Stimulated activated CD8-positive, alpha-beta memory T cell treated with anti-CD3 and anti-CD28 coated beads, Interleukin-12 subunit alpha, Interleukin-12 subunit beta, amount 100 ng/mL, for 1 hour (primary cell): ENCODE data around the gene PRR20G.

Experiments used
- DNase-seq: peaks from one replicate; pipeline ENCODE4 v3.0.0-alpha.2; 2020; ENCODE audit warnings: low read depth

PRR20G gene

DNA sequence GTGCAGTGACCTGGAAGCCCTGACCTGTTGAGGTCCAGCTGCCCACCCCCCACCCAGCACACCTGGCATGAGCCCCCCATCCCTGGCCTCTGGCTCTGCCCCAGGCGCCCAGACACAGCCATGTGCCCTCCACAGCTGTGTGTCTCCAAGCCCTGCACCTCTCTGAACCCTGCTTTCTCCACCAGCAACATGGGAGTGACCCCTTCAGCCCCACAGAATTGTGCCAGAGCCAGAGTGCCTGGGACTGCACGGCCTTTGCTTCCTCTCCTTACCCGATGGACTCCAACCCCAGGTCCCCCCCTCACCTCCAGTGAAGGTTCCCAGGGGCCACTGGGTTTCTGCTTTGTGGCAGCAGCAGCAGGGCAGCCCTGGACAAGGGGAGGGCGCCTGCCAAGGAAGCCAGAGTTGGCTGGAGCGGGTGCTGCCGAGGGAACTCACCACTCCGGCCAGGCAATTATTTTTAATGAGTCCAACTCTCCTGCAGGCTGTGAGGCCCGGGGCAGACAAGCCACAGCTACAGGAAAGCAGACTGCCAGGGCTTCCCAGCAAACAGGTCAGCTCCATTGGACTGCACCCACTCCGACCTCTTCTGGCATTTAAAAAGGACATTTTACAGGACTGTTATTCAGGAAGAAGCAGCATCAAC, 24.1 kb downstream of the PRR20G start:
- DNase-seq, result no peak

GRCh38 chr3:127263037-127263436, 24.8 kb downstream of the PRR20G start:
- no peak for DNase-seq

- DNase-seq, result no peak
Observed at GRCh38 chr3:127262533-127262932, 25.3 kb downstream of the PRR20G start.

- no peak for DNase-seq
Observed at GRCh38 chr3:127261925-127262324, 25.9 kb downstream of the PRR20G start.

GRCh38 chr3:127260826-127261555, 26.9 kb downstream of the PRR20G start:
- no peak for DNase-seq

DNA sequence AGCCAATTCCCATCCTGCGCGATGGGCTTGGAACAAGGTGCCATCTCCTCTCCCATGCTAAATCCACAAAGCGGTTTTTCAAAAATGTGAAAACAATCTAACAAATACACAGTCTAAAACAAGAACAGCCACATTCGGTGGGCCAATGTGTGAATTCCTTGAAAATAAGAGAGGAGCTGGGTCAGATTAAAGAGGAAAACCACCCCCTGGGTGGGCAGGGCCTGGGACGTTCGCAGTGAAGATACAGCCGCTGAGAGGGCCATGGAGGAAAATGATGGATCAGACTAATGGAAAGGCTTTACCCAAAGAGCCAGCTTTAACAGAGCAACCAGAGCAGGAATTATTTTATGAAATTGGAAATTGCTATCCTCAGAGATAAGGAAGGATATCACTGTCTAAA, 27.4 kb downstream of the PRR20G start:
- no peak for DNase-seq

DNA sequence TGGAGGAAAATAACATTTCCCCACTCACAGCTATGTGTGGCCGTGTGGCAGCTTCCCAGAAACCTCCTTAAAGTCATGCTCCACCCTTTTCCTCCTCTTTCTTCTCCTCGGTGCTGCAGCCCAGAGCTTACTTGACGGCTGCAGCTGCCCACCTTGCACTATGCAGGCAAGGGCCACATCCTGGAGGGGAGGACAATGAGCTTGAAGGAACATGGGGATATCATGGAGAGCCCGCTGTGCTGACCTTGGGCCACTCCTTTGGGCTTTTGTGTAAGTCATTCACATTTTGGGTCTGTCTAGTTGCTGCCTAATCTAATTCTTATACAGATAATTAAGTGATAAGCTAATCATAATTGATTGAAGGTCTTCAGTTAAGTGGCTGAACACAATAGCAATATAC, 28.0 kb downstream of the PRR20G start:
- no peak for DNase-seq

GRCh38 chr3:127258733-127259132, 29.1 kb downstream of the PRR20G start:
- DNase-seq, result no peak

- no peak for DNase-seq
Observed at GRCh38 chr3:127257351-127257750, 30.5 kb downstream of the PRR20G start.

GRCh38 chr3:127256733-127257271, 31.0 kb downstream of the PRR20G start:
- no peak for DNase-seq

DNA sequence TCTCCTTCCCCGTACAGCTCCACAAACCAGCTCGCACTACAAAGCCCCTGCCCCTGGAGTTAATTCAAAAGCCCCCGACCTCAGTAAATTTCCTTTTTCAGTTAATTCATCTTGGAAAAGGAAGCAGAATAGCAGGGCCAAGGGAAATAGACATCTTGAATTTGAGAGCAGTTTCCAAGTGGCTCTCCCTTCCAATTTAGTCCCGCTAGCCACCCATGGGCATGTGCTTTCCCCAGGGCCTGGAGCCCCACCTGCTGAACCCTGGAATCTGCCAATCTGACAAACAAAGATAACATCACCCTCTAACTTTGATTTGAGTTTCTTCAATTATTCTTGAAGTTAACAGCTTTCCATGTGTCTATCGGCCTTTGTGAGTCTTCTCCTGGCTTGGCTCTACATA, 31.7 kb downstream of the PRR20G start:
- DNase-seq, result no peak

DNA sequence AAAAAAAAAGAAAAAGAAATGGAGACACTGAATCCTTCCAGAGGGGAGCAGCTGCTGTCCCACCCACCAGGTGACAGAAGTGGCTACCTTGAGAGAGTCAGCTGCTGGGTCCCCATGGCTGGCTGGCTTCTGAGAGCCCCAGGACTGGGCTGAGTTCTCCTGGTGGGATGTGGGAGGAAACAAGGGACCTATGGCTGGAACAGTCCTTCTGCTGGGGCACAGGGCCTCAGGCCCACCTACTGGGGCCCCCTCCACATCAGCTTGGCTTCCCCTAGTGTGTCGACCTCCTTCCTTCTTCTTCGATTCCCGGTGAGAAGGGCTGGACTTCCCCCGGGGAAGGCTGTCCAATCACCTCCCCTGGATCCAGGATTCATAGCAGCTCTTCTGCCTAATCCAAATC, 32.3 kb downstream of the PRR20G start:
- DNase-seq, result no peak

GRCh38 chr3:127254730-127255129, 33.1 kb downstream of the PRR20G start:
- no peak for DNase-seq

DNA sequence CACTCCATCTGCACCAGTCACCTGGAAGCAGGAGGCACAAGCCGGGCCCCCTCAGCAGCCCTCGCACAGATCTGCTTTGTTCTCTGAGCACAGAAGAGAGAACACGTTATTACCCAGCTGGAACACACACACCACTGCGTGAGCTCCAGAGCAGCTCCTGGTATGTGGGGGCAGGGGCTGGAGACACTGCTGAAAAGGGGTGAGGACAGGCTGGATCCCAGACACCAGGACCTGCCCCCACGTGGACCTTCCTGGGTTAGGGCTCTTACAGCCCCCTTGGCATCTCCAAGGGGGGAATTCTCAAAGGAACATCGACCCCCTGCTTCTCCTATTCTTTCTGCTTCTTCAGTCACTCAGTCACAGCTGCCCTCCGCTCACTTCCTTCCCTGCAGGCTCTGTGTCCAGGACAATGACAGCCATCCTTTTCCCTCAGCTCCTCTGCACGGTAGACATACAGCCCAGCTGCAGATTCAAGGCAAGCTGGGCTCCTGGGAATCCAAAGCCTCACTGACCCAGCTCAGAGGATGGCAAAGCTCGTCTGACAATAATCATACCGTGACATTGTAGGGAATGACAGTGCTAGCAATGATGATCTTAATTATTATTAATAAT, 33.7 kb downstream of the PRR20G start:
- DNase-seq, result no peak

DNA sequence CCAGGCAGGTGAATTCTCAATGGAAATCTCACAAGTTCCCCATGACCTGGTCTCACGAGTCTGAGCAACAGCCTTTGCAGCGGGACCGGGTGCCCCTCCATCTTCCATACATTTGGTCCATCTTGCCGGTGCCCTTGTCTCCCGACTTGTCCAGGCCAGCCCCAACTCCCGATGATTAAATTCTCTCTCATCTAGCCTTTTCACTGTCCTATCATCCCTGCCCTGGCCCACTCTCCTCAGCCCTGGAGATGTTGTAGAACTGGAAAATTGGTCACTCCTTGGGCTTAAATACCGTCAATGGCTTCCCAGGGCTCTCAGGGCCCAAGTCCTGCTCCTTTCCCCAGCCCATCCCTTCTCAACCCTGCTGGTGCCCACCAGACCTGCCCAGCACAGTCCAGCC, 34.4 kb downstream of the PRR20G start:
- no peak for DNase-seq

DNA sequence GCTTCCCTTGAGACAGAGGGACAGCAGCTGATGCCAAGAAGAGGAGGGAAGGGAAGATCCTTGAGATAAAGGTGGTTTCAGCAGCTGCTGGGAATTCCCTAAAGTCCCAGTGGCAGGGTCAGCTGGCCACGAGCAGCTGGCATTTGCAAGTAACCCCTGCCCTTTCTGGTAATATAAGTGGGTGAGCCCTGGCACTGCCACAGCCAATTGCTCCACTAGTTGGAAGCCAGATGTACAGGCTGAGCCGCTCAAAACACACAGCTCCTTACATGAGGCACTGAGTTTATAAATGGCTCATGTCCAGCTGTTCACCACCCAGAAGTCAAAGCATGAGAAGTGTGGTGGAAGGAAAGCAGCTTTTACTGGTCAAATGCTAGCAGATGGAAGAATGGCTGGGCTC, 35.4 kb downstream of the PRR20G start:
- no peak for DNase-seq

- no peak for DNase-seq
Observed at GRCh38 chr3:127250032-127250431, 37.8 kb downstream of the PRR20G start.

- no peak for DNase-seq
Observed at GRCh38 chr3:127247292-127247691, 40.6 kb downstream of the PRR20G start.

- DNase-seq, result no peak
Observed at GRCh38 chr3:127238602-127239001, 49.2 kb downstream of the PRR20G start.

- DNase-seq, result no peak
Observed at GRCh38 chr3:127237835-127238234, 50.0 kb downstream of the PRR20G start.

DNA sequence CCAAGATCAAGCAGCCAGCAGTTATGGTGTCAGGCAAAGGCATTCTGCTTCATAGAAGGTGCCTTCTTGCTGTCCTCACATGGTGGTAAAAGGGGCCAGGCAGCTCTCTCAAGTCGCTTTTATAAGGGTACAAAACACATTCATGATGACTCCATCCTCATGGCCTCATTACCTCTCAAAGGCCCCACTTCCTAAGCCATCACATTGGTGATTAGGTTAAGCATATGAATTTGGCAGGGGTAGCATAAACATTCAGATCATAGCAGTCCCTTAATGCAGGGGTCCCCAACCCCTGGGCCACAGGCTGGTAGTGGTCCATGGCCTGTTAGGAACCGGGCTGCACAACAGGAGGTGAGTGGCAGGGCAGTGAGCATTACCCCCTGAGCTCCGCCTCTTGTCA, 52.1 kb downstream of the PRR20G start:
- DNase-seq, result no peak

DNA sequence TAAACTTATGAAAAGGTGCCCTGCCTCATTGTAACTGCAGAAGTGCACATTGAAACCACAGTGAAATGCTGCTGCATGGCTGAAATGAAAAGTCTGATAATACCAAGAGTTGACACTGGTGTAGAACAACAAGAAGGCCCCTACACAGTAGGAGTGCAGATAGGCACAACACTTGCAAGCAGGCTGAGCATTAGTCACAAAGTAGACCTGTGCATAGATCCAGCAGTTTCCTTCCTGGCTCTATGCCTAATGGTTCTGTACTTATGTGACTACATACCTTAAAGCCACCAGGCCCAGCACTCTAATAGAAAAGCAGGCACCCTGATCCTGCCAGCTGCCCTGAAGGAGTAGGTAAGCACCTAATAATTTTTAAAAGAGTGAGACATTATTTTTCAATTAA, 53.1 kb downstream of the PRR20G start:
- no peak for DNase-seq
